ENCODE measurements around the gene CBX4.

DNA sequence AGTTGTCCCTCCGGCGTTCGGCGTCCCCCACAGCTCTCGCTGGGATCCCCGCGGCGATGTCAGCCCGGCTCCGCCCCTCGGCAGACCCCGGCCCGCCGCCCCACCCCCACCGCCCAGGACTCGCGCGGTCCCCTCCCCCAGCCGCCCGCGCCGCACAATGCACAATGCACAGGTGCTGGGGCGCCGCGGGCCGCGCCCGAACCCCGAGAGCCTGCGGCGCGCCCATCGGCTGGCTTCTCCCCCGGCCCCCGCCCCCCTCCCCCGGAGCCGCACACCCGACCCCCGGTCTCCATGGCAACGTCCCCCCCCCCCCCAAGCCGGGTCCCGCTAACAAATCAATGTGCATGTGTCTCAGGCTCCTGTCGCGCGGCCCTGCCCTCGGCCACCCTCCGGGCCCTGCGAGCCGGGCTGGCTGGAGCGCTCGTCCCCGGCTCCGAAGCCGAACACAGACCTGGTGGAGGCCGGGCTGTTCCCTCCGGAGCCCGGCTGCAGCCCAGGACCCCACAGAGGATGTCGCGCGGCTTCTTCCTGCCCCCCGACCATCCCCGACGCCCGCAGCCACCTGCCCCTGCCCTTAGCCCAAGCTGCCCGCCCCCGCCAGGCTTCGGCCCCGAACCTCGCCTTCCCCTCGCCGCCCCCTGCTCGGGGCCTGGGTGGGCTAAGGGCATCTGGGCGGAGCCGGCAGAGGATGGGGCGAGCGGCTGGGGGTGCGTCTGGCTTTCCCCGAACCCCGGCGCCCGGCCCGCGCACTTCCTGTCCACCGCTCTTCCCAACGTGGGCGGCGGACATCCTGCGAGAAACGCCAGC is 41.5 kb downstream of the CBX4 start:
- TF ChIP-seq EZH2 (IDR thresholded peaks at IDR 0.05; ENCODE audit: insufficient read depth, poor library complexity, severe bottlenecking) (no peak), EZH2phosphoT487 (IDR thresholded peaks at IDR 0.05; ENCODE audit: insufficient read depth, low read depth) (no peak)

Measured in GM23248 (cell line).